Measurements from ENCODE around the gene HOXA4.

HOXA4 gene

DNA sequence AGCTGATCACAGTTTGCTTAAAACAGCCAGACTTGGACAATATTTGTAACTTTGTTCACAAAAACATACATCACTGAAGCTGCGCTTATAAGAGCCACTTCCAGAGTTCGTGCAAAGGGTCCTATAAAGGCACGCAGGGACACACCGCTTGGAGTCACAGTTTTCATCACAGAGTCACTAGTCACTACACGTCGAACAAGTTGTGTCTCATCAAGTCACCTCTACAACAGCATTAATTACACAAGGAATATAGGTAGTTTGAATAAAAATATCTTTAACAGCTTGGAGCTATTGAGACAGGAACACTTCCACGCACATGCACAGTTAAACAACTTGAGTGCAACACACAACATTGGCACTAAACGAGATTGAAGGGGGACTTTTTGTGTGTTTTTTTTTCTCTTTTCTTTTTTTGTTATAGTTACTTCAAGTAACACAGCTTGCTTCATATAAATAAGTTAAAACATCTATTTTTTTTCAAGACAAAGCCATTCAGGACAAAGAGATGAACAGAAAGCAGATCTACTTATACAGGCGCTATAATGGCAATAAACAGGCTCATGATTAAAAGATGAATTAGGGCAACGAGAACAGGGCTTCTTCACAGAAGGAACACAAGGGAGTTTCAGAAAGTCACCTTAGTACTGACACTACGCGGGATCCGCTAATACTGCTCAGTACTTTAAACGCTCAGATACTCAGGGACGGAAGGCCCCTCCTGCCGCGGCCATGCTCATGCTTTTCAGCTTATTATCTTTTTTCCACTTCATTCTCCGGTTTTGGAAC lies 10.8 kb upstream of the HOXA4 start:
- Histone ChIP-seq H3K27me3 (ENCODE audit: insufficient read depth, poor library complexity, severe bottlenecking) (peaks cover 3% of the 10 kb centered on the region), H3K4me3 (replicated peaks; ENCODE audit: insufficient read depth, low read length) (no peak overlapping the region), H3K27ac (replicated peaks) (no peak overlapping the region)
- DNase-seq (ENCODE audit: low read depth in 1 of 2, low spot score in 1 of 2), result no peak
- no peak for TF ChIP-seq POLR2AphosphoS5 (IDR thresholded peaks at IDR 0.05; ENCODE audit: low read depth)

DNA sequence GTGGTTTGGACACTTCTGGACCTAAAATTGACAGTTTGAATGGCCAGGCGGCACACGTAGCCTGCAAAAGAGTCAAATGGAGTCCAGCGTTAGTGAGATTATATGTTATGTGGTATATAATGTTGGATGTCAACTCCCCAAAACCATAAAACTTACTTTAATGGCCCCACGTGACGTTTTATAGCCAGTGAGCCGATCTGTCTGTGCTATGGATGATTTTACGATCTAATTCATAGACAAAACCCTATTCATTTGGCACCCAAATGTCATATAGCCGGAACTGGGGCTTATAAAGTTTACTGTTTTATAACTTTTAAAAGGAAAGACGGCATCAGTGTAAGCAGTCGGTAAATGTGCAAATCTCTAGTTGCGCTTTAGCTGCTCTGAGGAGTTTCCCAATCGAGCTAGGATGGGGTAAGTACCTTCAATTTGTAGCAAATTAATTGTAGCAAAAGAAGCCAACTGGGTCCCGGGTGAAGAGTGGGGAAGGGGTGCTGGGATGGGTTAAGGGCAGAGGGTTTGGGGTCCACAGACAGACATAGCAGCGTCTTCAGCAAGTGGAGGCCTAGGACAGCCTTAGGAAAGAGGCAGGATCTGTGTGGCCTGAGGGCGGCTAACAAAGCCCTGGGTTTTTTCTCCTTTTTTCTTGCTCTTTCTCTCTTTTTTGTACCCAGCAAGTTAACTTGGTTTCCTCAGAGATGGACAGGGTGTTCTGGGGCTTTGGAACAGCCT lies 9.7 kb upstream of the HOXA4 start:
- no peak overlapping the region for H3K4me3 ChIP-seq (replicated peaks; ENCODE audit: insufficient read depth, low read length)
- peaks cover 3% of the 10 kb centered on the region for H3K27me3 ChIP-seq (ENCODE audit: insufficient read depth, poor library complexity, severe bottlenecking)
- no peak for DNase-seq (ENCODE audit: low read depth in 1 of 2, low spot score in 1 of 2)
- H3K27ac ChIP-seq (replicated peaks), result no peak overlapping the region
- TF ChIP-seq GABPA (IDR thresholded peaks at IDR 0.05; ENCODE audit: low read depth) (no peak), CTCF (IDR thresholded peaks at IDR 0.05; ENCODE audit: insufficient read depth, low read length) (no peak), POLR2AphosphoS5 (IDR thresholded peaks at IDR 0.05; ENCODE audit: low read depth) (no peak), SPI1 (IDR thresholded peaks at IDR 0.05; ENCODE audit: borderline replicate concordance, low read depth) (no peak)
- TF ChIP-seq, protein P1, sequence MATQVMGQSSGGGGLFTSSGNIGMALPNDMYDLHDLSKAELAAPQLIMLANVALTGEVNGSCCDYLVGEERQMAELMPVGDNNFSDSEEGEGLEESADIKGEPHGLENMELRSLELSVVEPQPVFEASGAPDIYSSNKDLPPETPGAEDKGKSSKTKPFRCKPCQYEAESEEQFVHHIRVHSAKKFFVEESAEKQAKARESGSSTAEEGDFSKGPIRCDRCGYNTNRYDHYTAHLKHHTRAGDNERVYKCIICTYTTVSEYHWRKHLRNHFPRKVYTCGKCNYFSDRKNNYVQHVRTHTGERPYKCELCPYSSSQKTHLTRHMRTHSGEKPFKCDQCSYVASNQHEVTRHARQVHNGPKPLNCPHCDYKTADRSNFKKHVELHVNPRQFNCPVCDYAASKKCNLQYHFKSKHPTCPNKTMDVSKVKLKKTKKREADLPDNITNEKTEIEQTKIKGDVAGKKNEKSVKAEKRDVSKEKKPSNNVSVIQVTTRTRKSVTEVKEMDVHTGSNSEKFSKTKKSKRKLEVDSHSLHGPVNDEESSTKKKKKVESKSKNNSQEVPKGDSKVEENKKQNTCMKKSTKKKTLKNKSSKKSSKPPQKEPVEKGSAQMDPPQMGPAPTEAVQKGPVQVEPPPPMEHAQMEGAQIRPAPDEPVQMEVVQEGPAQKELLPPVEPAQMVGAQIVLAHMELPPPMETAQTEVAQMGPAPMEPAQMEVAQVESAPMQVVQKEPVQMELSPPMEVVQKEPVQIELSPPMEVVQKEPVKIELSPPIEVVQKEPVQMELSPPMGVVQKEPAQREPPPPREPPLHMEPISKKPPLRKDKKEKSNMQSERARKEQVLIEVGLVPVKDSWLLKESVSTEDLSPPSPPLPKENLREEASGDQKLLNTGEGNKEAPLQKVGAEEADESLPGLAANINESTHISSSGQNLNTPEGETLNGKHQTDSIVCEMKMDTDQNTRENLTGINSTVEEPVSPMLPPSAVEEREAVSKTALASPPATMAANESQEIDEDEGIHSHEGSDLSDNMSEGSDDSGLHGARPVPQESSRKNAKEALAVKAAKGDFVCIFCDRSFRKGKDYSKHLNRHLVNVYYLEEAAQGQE (IDR thresholded peaks at IDR 0.05; ENCODE audit: insufficient replicate concordance, low read depth), result no peak

GRCh38 chr7:27139334-27140125 lies 9.0 kb upstream of the HOXA4 start:
- Histone ChIP-seq H3K27me3 (ENCODE audit: insufficient read depth, poor library complexity, severe bottlenecking) (peaks cover 3% of the 10 kb centered on the region), H3K4me3 (replicated peaks; ENCODE audit: insufficient read depth, low read length) (no peak overlapping the region)

More at GRCh38 chr7:27139334-27140125, 9.0 kb upstream of the HOXA4 start:
- no peak overlapping the region for H3K27ac ChIP-seq (replicated peaks)
- TF ChIP-seq SPI1 (IDR thresholded peaks at IDR 0.05; ENCODE audit: borderline replicate concordance, low read depth), result no peak
- TF ChIP-seq CTCF (IDR thresholded peaks at IDR 0.05; ENCODE audit: insufficient read depth, low read length), result no peak
- no peak for TF ChIP-seq POLR2AphosphoS5 (IDR thresholded peaks at IDR 0.05; ENCODE audit: low read depth)
- TF ChIP-seq, protein P1 (IDR thresholded peaks at IDR 0.05; ENCODE audit: insufficient replicate concordance, low read depth), result no peak
- TF ChIP-seq GABPA (IDR thresholded peaks at IDR 0.05; ENCODE audit: low read depth), result no peak
- no peak for DNase-seq (ENCODE audit: low read depth in 1 of 2, low spot score in 1 of 2)

All from HL-60 (cell line).